H9 (cell line): Measurements from ENCODE around the gene ANTXRL. TPM values are rescaled to one million over a fixed set of nuclear protein-coding genes. Genes with fewer than 3 reads are reported as not detected.

Experiments
- DNase-seq: peaks from one replicate; pipeline ENCODE4 v3.0.0-alpha.2; 2017
- H2AFZ ChIP-seq: one replicate; pipeline ENCODE4 v1.6.1; 2013; ENCODE audit warnings: mild to moderate bottlenecking, low read length, control low read depth, moderate library complexity
- H2AK5ac ChIP-seq: 2 replicates; pipeline ENCODE4 v1.6.1; 2013; ENCODE audit warnings: low read length, control low read depth, mixed read lengths; ENCODE audit not compliant: insufficient read length
- H2BK120ac ChIP-seq: one replicate; pipeline ENCODE4 v1.6.1; 2013; ENCODE audit warnings: low read depth, mild to moderate bottlenecking, low read length, control low read depth, inconsistent platforms; ENCODE audit not compliant: poor library complexity, severe bottlenecking
- H2BK12ac ChIP-seq: 2 replicates; pipeline ENCODE4 v1.6.1; 2013; ENCODE audit warnings: low read length, control low read depth, mixed read lengths, low read depth; ENCODE audit not compliant: insufficient read length
- H2BK15ac ChIP-seq: 2 replicates; pipeline ENCODE4 v1.6.1; 2013; ENCODE audit warnings: low read depth, low read length, control low read depth
- H2BK20ac ChIP-seq: one replicate; pipeline ENCODE4 v1.6.1; 2013; ENCODE audit warnings: low read depth, mild to moderate bottlenecking, low read length, control low read depth, inconsistent platforms; ENCODE audit not compliant: poor library complexity, severe bottlenecking
- H2BK5ac ChIP-seq: 2 replicates; pipeline ENCODE4 v1.6.1; 2013; ENCODE audit warnings: low read length, control low read depth, mixed read lengths; ENCODE audit not compliant: insufficient read length
- H3K14ac ChIP-seq: 2 replicates; pipeline ENCODE4 v1.6.1; 2013; ENCODE audit warnings: low read length, control low read depth; ENCODE audit not compliant: insufficient read depth
- H3K18ac ChIP-seq: 2 replicates; pipeline ENCODE4 v1.6.1; 2013; ENCODE audit warnings: low read depth, mild to moderate bottlenecking, mixed read lengths, low read length, control low read depth; ENCODE audit not compliant: insufficient read length
- H3K23ac ChIP-seq: 2 replicates; pipeline ENCODE4 v1.6.1; 2013; ENCODE audit warnings: low read length, control low read depth, mixed read lengths, low read depth; ENCODE audit not compliant: insufficient read length
- H3K23me2 ChIP-seq: 2 replicates; pipeline ENCODE4 v1.6.1; 2013; ENCODE audit warnings: low read depth, mild to moderate bottlenecking, mixed read lengths, low read length, control low read depth; ENCODE audit not compliant: insufficient read length, poor library complexity, severe bottlenecking
- H3K27ac ChIP-seq: 2 replicates; pipeline ENCODE4 v1.5.1; 2013; ENCODE audit warnings: low read length, control low read depth, mixed read lengths, low read depth; ENCODE audit not compliant: insufficient read length
- H3K27me3 ChIP-seq: 2 replicates; pipeline ENCODE4 v1.6.1; 2013; ENCODE audit warnings: low read length, control low read depth, inconsistent platforms; ENCODE audit not compliant: insufficient read depth
- H3K4ac ChIP-seq: 2 replicates; pipeline ENCODE4 v1.6.1; 2013; ENCODE audit warnings: low read depth, mild to moderate bottlenecking, control low read depth, inconsistent platforms, low read length, moderate library complexity
- H3K4me1 ChIP-seq: 2 replicates; pipeline ENCODE4 v1.6.1; 2013; ENCODE audit warnings: low read length, control low read depth, inconsistent platforms; ENCODE audit not compliant: insufficient read depth
- H3K4me2 ChIP-seq: 2 replicates; pipeline ENCODE4 v1.6.1; 2013; ENCODE audit warnings: low read length, control low read depth, mixed read lengths; ENCODE audit not compliant: insufficient read length, insufficient read depth
- H3K56ac ChIP-seq: 2 replicates; pipeline ENCODE4 v1.6.1; 2013; ENCODE audit warnings: low read depth, mild to moderate bottlenecking, mixed read lengths, low read length, control low read depth; ENCODE audit not compliant: insufficient read length
- H3K79me1 ChIP-seq: 2 replicates; pipeline ENCODE4 v1.6.1; 2013; ENCODE audit warnings: low read depth, mild to moderate bottlenecking, moderate library complexity, low read length, control low read depth, inconsistent platforms; ENCODE audit not compliant: insufficient read depth, poor library complexity, severe bottlenecking
- H3K79me2 ChIP-seq: 2 replicates; pipeline ENCODE4 v1.6.1; 2013; ENCODE audit warnings: low read length, control low read depth, inconsistent platforms; ENCODE audit not compliant: insufficient read depth
- H3K9ac ChIP-seq: 2 replicates; pipeline ENCODE4 v1.6.1; 2013; ENCODE audit warnings: low read length, control low read depth, mixed read lengths; ENCODE audit not compliant: insufficient read length; ENCODE audit errors: extremely low read depth
- H3K9me3 ChIP-seq: one replicate; pipeline ENCODE4 v1.6.1; 2013; ENCODE audit warnings: low read depth, low read length, inconsistent platforms; ENCODE audit not compliant: control insufficient read depth
- H3T11ph ChIP-seq: one replicate; pipeline ENCODE4 v1.6.1; 2013; ENCODE audit warnings: mild to moderate bottlenecking, low read length, control low read depth, inconsistent platforms
- H4K20me1 ChIP-seq: one replicate; pipeline ENCODE4 v1.6.1; 2013; ENCODE audit not compliant: control insufficient read depth, insufficient read length, insufficient read depth
- H4K5ac ChIP-seq: 2 replicates; pipeline ENCODE4 v1.6.1; 2013; ENCODE audit warnings: low read depth, mild to moderate bottlenecking, mixed read lengths, low read length, control low read depth; ENCODE audit not compliant: insufficient read length
- H4K8ac ChIP-seq: replicated peaks from 2 replicates; pipeline ENCODE4 v1.6.1; 2013; ENCODE audit warnings: low read length, control low read depth, mixed read lengths, low read depth; ENCODE audit not compliant: insufficient read length
- H4K91ac ChIP-seq: 2 replicates; pipeline ENCODE4 v1.6.1; 2013; ENCODE audit warnings: low read depth, mild to moderate bottlenecking, moderate library complexity, mixed read lengths, low read length, control low read depth; ENCODE audit not compliant: insufficient read length
- H3K27ac Mint-ChIP-seq, 3 experiments: 2 replicates in 2 of 3; 3 replicates in 1 of 3; pipeline ENCODE4 v1.8.0; 2020 to 2021; ENCODE audit warnings: mixed read lengths in 3 of 3, mild to moderate bottlenecking in 1 of 3, moderate library complexity in 1 of 3
- H3K27me3 Mint-ChIP-seq: 2 replicates; pipeline ENCODE4 v1.8.0; 2021; ENCODE audit warnings: low read depth, mild to moderate bottlenecking, moderate library complexity, mixed read lengths
- H3K36me3 Mint-ChIP-seq, 3 experiments: 2 replicates in 2 of 3; 3 replicates in 1 of 3; pipeline ENCODE4 v1.8.0; 2020 to 2021; ENCODE audit warnings: low read depth in 3 of 3, mixed read lengths in 3 of 3; ENCODE audit not compliant: insufficient read depth in 1 of 3
- H3K4me1 Mint-ChIP-seq, 2 experiments: 2 replicates each; pipeline ENCODE4 v1.8.0; 2020; ENCODE audit warnings: mixed read lengths in 2 of 2
- H3K4me3 Mint-ChIP-seq, 2 experiments: 2 replicates in 1 of 2; 3 replicates in 1 of 2; pipeline ENCODE4 v1.8.0; 2020 to 2021; ENCODE audit warnings: mild to moderate bottlenecking in 2 of 2, mixed read lengths in 2 of 2, moderate library complexity in 1 of 2
- H3K9me3 Mint-ChIP-seq, 2 experiments: 2 replicates in 1 of 2; 3 replicates in 1 of 2; pipeline ENCODE4 v1.8.0; 2020; ENCODE audit warnings: mild to moderate bottlenecking in 2 of 2, mixed read lengths in 2 of 2, moderate library complexity in 1 of 2
- WGBS: extraction: QIAGEN DNeasy Blood & Tissue Kit; methylation state at CpG from one replicate; pipeline ENCODE4 v1.1.7; 2013; ENCODE audit warnings: missing lambda C conversion rate, low lambda C conversion rate, mixed read lengths; ENCODE audit not compliant: insufficient read length; ENCODE audit errors: extremely low coverage; 5-methylcytosine and 5-hydroxymethylcytosine counted together
- total RNA-seq: library from RNA; stranded (reverse); gene quantifications from 2 replicates; pipeline ENCODE4 v1.2.1, GENCODE V29; 2021
- TF ChIP-seq, protein P1 (sequence below): fragments of 200-600 bp; sonication (generic); conservative IDR thresholded peaks from 3 replicates; pipeline ENCODE4 v1.8.0; 2021; ENCODE audit warnings: antibody characterized with exemption, mild to moderate bottlenecking

ANTXRL gene
- total RNA-seq, 1 experiment from 2014 or later, result not detected

- H3K79me1 ChIP-seq, result no peaks in the 10 kb centered on the region
- H3K18ac ChIP-seq, result no peak overlapping the region
- H2AFZ ChIP-seq, result no peak overlapping the region
- Mint-ChIP-seq H3K27ac (no peak overlapping the region; a peak in 1 of 7 replicates), H3K36me3 (no peaks in the 10 kb centered on the region), H3K9me3 (no peaks in the 10 kb centered on the region), H3K4me3 (no peak overlapping the region), H3K27me3 (no peaks in the 10 kb centered on the region), H3K4me1 (peaks cover 8% of the 10 kb centered on the region in 2 experiments)
- H4K5ac ChIP-seq, result no peak overlapping the region
- H4K91ac ChIP-seq, result no peak overlapping the region
- H3K4me2 ChIP-seq, result no peak overlapping the region
- H3K9ac ChIP-seq, result no peak overlapping the region
- H3K23ac ChIP-seq, result no peak overlapping the region
- no peaks in the 10 kb centered on the region for H3K79me2 ChIP-seq
- H2BK12ac ChIP-seq, result no peak overlapping the region
- no peak overlapping the region for H3T11ph ChIP-seq
- DNase-seq, result peak; percentile 19
- H2BK20ac ChIP-seq, result no peak overlapping the region
- H3K4ac ChIP-seq, result no peak overlapping the region
- H3K56ac ChIP-seq, result no peak overlapping the region
- no peak overlapping the region for H3K27ac ChIP-seq
- no peak overlapping the region for H2BK5ac ChIP-seq
- no peaks in the 10 kb centered on the region for H3K23me2 ChIP-seq
- no peak overlapping the region for H2BK120ac ChIP-seq
- no peak overlapping the region for H3K14ac ChIP-seq
- no peak overlapping the region for H2AK5ac ChIP-seq
- no CpG with 5 or more reads among the region's 4 CpGs for WGBS
- no peaks in the 10 kb centered on the region for H4K20me1 ChIP-seq
- no peaks in the 10 kb centered on the region for H3K9me3 ChIP-seq
- TF ChIP-seq, protein P1, sequence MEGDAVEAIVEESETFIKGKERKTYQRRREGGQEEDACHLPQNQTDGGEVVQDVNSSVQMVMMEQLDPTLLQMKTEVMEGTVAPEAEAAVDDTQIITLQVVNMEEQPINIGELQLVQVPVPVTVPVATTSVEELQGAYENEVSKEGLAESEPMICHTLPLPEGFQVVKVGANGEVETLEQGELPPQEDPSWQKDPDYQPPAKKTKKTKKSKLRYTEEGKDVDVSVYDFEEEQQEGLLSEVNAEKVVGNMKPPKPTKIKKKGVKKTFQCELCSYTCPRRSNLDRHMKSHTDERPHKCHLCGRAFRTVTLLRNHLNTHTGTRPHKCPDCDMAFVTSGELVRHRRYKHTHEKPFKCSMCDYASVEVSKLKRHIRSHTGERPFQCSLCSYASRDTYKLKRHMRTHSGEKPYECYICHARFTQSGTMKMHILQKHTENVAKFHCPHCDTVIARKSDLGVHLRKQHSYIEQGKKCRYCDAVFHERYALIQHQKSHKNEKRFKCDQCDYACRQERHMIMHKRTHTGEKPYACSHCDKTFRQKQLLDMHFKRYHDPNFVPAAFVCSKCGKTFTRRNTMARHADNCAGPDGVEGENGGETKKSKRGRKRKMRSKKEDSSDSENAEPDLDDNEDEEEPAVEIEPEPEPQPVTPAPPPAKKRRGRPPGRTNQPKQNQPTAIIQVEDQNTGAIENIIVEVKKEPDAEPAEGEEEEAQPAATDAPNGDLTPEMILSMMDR, result no peak
- H3K4me1 ChIP-seq, result peaks cover under 1% of the 10 kb centered on the region; the same call in 1 of the 2 replicates
- no peak overlapping the region for H4K8ac ChIP-seq
- no peaks in the 10 kb centered on the region for H3K27me3 ChIP-seq
- H2BK15ac ChIP-seq, result no peak overlapping the region
These were observed 23.3 kb downstream of the ANTXRL start for GRCh38 chr10:46310143-46310514.
